ELR (cell line): ENCODE results near the gene SHD.
"Not testable (repeated sequence)": the region's sequence is repeated elsewhere in the genome, so short reads cannot be mapped to it uniquely, and the experiment has no call there.

Experiments used
- DNase-seq: peaks from one replicate; pipeline ENCODE4 v3.0.0-alpha.2; 2015; ENCODE audit warnings: low read depth

The SHD gene

DNA sequence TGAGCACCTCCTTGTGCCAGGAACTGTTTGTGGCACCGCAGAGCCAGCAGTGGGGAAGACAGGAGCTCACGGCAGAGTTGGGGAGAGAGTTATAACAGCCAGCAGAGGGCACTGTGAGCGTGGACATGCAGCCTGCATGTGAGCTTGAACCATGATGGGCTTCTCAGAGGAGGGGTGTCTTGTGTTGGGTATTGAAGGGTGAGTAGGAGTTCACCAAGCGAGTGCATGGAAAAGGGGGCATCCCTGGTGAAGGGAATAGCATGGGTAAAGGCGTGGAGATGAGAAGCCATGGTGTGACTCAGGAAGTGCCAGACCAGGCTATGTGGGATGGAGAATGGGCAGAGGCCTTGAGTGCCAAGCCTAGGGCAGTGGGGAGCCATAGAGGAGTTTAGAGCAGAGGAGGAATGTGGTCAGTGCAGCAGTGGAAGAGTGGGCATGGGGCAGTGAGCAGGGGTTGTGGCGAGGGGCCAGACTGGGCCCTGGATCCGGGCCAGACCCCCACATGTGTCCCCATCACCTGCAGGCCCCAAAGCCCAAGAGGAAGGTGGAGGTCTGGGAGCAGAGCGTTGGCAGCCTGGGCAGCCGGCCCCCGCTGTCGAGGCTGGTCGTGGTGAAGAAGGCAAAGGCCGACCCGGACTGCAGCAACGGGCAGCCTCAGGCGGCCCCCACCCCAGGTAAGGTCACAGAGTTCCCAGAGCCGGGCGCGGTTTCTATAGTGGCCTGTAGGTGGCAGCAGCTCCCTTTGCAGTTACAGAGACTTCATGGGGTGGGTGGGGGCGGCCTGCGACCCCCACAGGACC lies 11.8 kb upstream of the SHD start:
- DNase-seq, result peak; percentile 78

DNA sequence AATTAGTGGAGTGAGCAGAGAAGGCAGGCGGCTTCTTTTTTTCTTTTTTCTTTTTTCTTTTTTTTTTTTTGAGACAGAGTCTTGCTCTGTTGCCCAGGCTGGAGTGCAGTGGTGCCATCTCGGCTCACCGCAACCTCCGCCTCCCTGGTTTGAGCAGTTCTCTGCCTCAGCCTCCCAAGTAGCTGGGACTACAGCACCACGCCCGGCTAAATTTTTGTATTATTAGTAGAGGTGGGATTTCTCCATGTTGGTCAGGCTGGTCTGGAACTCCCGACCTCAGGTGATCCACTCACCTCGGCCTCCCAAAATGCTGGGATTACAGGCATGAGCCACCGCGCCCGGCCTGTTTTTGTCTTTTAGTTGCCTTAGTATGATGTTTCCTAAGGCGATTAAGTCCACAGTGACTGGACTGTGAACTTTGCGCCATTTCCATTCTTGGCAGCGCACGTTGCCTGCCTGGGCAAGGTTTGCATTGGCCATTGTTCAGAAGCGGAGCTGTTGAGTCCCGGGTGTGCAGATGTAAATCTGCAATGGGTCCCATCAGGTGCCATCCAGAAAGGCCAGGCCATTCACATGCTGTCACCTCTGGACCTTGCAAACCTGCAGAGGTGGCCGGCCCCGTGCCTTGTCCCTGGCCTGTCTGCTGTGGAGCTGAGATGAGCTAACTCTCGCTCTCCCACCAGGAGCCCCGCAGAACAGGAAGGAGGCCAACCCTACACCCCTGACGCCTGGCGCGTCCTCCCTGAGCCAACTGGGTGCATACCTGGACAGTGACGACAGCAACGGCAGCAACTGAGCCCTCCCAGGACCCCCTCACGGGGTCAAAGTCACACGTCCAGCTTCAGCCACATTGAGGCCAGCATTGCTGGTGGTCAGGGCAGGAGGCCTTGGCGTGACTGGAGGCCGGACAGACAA lies 10.9 kb upstream of the SHD start:
- DNase-seq, result no peak

DNA sequence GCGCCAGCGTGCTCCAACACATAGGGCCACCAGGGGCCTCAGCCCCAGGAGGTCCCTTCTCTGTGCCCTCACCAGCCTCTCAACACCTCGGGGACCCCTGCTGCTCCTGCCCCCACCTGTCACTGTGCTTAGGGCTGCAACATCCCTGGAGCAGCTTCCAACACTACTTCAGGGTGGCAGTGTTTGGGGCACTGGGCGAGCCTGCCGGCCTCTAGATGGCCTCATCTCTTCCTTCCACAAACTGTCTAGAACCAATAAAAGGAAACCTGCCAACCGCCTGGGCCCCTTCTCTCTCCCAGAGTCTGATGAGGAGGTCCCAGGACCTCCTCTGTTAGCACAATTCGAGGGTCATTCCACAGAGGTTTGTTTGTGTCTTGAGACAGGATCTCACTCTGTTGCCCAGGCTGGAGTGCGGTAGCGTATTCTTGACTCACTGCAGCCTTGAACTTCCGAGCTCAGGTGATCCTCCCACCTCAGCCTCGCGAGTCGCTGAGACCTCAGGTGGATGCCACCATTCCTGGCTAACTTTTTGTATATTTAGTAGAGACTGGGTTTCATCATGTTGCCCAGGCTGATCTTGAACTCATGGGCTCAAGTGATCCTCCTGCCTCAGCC lies 10.1 kb upstream of the SHD start:
- DNase-seq, result no peak

DNA sequence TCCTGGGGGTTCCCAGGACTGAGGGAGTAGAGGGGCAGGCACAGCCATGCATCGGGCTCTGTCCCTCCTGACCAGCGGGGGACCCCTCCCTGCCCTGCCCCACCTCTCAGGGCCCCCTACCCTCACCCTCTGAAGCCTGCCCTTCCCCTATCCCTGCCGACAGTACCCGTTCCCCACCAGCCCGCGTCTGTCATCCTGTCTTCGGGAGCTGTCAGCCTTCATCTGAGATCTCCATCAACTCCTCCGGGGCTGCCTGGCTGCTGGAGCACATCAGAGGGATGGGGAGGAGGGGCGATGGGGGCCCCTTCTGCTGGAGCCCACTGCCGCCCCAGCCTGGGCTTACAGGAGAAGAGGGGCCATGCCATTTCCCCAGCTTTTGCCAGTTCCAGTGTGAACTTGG lies 6.2 kb upstream of the SHD start:
- DNase-seq, result no peak

DNA sequence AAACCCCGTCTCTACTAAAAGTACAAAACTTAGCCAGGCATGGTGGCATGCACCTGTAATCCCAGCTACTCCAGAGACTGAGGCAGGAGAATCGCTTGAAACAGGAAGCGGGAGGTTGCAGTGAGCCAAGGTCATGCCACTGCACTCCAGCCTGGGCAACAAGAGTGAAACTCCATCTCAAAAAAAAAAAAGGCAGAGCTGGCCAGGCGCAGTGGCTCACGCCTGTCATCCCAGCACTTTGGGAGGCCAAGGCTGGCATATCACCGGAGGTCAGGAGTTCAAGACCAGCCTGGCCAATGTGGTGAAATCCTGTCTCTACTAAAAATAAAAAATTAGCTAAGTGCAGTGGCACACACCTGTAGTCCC lies 4.8 kb upstream of the SHD start:
- not testable (repeated sequence) for DNase-seq

DNA sequence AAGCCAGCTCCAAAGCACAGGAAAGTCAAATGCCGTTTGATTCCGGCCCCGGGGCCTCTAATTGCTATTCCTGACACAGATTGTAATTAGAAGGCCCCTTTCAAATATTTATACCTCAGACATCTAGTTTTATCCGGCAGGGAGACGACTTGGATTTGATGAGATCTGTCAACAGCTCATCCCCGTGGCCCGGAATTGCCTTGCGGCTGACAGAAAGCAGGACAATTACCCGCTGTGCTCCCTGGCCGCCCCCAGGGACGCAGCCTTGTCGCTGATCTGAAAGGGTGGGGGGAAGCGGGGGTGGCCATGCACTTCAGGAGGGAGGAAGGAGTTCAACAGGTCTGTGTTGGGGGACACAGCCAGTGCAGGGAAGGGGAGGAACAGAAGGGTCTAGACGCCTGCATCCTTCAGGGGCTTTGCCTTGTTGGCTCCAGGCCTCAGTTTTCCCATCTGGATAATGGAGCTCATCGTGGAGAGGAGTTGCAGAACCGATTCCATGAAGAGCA lies 1.8 kb upstream of the SHD start:
- no peak for DNase-seq

DNA sequence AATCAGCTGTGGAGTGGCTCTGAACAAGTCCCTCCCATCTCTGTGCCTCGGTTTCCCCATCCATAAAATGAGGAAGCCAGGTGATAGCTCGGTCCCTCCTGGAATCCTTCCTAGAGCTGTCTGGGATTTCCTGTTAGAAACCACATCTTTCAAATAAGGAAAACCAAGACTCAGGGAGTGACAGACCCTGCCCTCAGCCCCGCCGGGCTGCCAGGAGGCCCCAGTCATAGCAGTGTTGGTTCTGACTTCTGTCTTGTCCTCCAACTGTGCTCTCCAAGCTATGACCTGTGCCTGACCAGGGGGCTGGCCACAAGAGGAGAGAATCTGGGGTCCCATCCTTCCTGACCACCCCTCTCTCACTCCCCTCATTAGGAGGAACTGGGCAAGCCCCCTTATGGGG lies 1.1 kb upstream of the SHD start:
- no peak for DNase-seq

DNA sequence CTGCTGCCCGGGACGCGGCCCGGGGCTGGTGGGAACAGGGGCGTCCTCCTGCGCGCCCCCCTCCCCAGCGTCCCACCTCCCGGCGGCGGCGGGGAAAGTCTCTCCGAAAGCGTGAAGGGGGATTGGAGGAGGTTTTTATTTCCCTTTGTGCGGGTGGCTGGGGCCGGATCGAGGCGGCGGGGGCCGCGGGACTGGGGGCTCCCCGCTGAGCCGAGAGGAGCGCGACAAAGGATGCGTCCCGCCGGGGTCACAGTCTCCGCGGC lies 132 bp downstream of the SHD start:
- no peak for DNase-seq

DNA sequence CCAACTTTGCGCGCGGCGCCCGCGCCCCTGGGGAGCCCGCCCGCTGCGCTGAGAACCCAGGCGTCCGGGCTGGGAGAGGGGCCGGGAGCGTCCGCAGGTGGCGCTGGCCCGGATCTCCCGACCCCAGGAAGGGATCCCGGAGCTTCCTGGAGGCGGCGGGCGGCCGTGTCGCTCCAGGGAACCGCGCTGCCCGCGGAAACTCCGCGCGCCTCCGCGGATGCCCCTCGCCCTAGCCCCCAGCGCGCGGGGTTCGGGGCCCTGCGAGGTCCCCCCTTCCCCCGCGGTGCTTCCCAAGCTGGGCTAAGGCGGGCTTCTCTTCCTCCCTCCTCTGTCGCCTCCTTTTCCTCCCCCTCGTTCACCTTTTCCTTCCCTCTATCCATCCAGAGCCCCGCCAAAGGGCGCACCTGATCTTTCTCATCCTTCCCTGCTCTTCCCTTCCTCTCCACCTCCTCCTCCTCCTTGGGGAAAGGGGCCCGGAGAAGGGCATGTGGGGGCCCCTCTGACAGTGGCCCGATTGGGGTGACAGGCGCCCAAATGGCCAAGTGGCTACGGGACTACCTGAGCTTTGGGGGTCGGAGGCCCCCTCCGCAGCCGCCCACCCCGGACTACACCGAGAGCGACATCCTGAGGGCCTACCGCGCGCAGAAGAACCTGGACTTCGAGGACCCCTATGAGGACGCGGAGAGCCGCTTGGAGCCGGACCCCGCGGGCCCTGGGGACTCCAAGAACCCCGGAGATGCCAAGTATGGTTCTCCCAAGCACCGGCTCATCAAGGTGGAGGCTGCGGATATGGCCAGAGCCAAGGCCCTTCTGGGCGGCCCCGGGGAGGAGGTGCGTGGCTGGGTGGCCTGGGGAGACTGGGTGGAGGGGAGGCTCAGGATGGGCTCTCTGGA lies 710 bp downstream of the SHD start:
- DNase-seq, result no peak

DNA sequence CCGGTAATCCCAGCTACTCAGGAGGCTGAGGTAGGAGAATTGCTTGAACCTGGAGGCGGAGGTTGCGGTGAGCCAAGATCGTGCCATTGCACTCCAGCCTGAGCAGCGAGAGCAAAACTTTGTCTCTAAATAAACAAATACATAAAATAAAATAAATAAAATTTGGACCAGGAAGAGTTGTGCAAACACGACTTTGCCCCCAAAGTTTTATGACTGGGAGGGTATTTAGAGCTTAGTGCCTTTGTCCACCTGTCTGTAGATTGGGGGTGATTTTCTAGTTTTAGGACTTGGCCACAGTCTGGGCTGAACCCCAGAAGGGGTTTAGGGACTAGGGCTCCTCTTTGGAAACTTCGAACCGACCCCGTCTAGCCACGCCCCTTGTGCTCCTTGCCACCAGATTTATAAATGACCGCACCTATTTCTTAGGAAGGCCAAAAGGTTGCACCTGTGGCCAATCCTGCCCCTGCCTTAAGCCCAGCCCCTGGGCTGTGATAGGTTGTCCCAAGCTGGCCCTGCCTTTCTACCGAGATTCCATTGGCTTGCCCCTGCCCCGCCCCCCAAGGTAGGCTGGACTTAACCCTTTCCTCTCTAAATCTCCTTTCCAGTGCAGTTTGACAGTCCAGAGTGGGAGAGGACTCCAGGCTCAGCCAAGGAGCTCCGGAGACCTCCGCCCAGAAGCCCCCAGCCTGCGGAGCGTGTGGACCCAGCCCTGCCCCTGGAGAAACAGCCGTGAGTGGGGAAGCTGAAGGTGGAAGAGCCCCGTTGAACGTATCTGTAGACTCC lies 5.3 kb downstream of the SHD start:
- peak; percentile 44 for DNase-seq

DNA sequence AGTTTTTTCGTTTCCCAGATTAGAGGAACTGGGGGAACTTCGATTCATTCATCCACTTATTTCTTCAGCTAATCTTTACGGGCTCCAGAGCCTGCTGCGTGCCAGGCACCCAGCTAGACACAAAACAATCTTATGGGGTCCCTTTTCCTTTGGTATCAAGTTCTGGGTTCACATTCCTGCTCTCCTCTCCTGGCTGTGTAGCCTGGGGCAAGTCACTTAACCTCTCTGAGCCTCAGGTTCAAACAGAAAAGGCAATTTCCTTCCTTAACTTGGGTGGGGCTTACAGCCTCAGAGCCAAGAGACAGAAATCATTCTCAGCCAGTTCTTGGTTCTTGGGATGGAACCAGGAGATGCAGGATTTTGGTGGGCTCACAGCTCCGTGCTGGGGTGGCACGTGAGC lies 5.9 kb downstream of the SHD start:
- DNase-seq, result no peak

DNA sequence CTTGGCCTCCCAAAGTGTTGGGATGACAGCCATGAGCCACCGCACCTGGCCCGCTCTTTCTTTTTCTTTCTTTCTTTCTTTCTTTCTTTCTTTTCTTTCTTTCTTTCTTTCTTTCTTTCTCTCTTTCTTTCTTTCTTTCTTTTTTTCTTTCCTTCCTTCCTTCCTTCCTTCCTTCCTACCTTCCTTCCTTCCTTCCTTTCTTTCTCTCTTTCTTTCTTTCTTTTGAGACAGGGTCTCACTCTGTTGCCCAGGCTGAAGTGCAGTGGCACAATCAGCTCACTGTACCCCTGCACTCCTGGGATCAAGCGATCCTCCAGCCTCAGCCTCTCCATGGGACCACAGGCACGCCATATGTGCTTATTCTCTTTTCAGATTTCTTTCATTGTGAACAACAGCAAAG lies 7.1 kb downstream of the SHD start:
- not testable (repeated sequence) for DNase-seq

DNA sequence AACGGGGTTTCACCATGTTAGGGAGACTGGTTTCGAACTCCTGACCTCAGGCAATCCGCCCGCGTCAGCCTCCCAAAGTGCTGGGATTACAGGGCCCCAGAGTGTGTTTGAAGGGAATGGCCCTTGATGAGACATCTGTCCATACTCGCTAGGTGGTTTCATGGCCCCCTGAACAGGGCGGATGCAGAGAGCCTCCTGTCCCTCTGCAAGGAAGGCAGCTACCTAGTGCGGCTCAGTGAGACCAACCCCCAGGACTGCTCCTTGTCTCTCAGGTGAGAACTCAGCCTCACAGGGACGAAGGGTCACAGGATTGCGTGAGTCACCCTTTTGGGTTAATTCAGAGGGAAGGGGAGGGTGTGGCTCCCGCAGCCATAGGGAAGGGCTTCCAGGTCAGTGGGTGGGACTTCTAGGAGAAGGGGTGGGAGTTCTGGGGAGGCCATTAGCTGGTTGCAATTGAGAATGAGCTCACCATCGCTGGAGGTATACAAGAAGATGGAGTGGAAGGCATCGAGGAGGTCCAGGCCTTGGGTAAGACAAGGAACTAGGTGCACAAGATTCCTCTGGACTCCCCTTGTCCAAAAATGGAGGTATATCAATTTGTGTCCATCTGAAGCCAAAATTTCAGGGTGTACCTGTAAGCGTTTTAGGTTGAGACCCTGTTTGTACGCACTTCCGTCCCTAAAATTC lies 9.2 kb downstream of the SHD start:
- peak; percentile 19 for DNase-seq

DNA sequence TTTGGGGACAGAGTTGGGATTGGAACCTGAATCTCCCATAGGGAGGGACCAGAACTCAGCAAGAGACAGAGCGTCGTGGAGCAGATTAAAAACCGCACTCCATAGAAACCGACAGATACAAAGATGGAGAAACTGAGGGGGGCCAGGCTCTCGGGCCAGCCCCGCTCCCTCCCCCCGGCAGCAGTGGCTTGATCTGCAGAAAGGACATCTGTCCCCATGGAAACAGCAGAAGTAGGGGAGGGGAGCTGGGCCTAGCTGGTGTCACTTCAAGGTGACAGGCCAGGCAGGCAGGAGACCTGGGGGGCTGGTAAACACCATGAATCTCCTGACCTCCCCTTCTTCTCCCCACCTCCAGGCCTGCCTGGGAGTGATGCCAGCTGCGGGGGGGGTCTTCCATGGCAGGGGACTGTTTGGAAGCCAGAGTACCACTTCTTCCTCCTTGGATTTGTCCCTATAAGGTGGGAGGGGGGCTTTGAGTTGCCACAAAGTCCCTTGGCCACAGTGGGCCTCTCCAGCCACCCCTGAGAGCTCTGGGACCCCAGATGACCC lies 12.2 kb downstream of the SHD start:
- no peak for DNase-seq

DNA sequence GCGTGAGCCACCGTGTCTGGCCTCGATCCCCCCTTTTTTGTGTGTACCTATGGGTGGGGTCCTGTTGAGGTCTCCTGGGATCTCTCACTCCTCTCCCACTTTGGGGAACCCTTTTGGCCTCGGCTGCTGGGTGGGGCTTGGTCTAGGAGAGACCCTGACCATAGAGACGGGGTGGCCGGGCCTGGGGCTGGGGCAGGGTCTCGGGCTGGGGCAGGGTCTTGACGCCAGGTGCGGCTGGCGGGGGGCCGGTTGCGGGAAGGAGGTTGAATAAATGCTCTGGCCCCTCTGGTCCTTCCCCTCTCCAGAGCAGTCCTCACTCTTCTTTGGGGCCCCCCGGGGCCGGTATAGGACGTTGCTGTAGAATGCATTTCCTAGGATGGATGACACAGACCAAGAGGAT lies 13.4 kb downstream of the SHD start:
- DNase-seq, result no peak

DNA sequence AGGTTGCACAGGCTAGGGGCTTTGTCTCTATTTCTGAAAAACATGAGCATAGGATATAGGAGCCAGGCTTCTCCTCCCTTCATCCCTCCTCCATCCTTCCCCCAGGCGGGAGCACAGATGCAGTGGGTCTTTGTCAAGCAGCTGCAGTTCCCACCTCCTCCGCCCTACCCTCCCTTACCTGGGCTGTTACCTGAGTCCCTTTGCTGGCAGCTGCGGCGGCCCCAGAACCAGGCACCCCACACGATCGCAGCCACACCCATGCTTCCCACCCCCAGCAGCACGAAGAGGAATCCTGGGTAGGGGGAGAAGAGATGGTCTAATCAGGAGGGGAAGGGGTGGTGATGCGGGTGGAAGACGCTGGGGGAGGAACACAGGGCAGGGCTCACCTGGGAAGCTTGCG lies 15.3 kb downstream of the SHD start:
- DNase-seq, result no peak

DNA sequence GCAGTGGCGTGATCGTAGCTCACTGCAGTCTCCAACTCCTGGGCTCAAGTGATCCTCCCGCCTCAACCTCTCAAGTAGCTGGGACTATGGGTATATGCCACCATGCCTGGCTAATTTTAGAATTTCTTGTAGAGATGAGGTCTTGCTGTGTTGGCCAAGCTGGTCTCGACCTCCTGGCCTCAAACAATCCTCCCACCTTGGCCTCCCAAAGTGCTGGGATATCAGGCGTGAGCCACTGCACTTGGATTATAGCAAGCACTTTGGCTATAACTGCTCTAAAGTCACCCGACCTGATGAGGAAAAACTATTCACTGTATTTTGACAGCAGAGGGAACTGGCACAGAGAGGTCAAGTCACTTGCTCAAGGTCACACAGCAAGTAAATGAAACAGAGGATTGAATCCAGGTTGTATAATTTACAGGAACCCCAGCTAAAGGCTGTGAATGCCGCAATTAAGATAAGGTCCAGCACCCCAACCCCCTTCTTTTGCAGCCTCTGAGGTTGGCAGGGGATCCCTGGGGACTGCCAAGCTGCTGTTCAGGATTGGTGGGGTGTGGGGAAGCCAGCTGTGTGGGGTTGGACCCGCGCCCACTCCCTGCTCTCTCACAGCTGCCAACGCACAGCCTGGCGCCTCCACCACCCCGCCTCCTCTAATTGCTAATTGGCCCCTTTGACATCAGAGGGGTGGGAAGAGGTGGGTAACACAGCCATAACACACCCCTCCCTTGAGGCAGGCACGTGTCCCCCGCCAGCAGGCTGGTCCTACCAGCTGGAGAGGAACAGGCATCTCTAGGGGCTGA lies 17.1 kb downstream of the SHD start:
- DNase-seq, result no peak

DNA sequence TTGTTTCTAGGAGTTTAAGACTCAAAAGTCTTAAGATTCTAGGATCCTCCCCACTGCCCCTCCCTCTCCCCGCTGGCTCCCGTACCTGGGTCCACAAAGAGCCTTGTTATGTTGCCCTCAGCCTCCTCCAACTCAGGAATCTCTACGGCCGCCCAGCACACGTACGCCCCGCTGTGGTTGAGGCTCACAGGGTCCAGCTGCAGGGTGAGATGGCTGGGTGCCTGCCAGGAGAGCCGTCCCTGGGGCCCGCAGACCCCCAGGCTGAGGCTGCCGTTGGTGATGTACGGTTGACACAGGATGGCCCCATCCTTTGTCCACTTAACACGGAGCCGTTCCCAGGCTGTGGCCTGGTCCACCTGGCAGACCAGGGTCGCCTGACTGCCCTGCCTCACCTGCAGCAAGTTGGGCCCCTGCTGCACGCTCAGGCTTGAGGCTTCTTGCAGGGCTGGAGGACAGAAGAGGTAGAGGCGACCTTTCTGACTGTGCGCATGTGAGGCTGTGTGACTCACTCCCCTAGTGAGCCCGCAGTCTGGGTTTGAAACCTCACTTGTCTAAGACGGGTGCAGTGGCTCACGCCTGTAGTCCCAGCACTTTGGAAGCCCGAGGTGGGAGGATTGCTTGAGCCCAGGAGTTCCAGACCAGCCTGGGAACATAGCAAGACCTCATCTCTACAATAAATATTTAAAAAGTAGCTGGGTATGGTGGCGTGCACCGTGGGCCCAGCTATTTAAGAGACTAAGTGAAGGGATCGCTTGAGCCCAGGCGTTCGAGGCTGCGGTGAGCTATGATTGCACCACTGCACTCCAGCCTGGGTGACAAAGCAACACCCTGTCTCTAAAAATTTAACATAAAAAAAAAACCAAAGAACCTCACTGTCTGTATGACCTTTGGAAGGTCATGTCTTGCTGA lies 19.1 kb downstream of the SHD start:
- peak; percentile 37 for DNase-seq
